Gastrocnemius medialis (tissue), 4 donors: Measurements from ENCODE around the gene LIPI.

ENCODE experiments used
- CTCF ChIP-seq, 5 experiments: fragments of 450-650 bp in 3 of 5; fragments of 200-600 bp in 2 of 5; sonication (generic) in 2 of 5; IDR thresholded peaks in 4 of 5; conservative IDR thresholded peaks in 1 of 5; 1 replicate in 4 of 5; 2 replicates in 1 of 5; pipeline ENCODE4 v1.5.1; 2016 to 2019; ENCODE audit warnings: antibody characterized with exemption in 5 of 5, mild to moderate bottlenecking in 3 of 5, moderate library complexity in 3 of 5
- POLR2A ChIP-seq, 2 donors: fragments of 450-650 bp; IDR thresholded peaks; one replicate each; pipeline ENCODE4 v1.6.1; 2017; ENCODE audit warnings: antibody characterized with exemption in 2 of 2, mild to moderate bottlenecking in 2 of 2, moderate library complexity in 2 of 2

GRCh38 chr21:14251336-14251735 is 40.6 kb upstream of the LIPI start:
- TF ChIP-seq CTCF (IDR thresholded peaks at IDR 0.05 in 4 of 5, conservative IDR thresholded peaks at IDR 0.05 in 1 of 5) (no peak), POLR2A (IDR thresholded peaks at IDR 0.05) (no peak)
